IPS DF 6.9 (cell line): ENCODE data around the gene MYL3.

Source experiments
- DNase-seq: peaks from one replicate; pipeline ENCODE4 v3.0.0-alpha.2; 2013; ENCODE audit warnings: low read depth, low spot score
- H3K27ac ChIP-seq: one replicate; pipeline ENCODE4 v1.5.1; 2013; ENCODE audit warnings: low read length, control low read depth
- H3K27me3 ChIP-seq: 2 replicates; pipeline ENCODE4 v1.6.1; 2013; ENCODE audit warnings: mild to moderate bottlenecking, low read length; ENCODE audit not compliant: control insufficient read depth, insufficient read depth
- H3K36me3 ChIP-seq: 2 replicates; pipeline ENCODE4 v1.6.1; 2013; ENCODE audit warnings: low read length; ENCODE audit not compliant: control insufficient read depth, insufficient read depth
- H3K4me1 ChIP-seq: 2 replicates; pipeline ENCODE4 v1.6.1; 2013; ENCODE audit warnings: low read length; ENCODE audit not compliant: control insufficient read depth, insufficient read depth
- H3K4me3 ChIP-seq: 2 replicates; pipeline ENCODE4 v1.5.1; 2013; ENCODE audit warnings: mild to moderate bottlenecking, low read length
- H3K9me3 ChIP-seq: 2 replicates; pipeline ENCODE4 v1.6.1; 2013; ENCODE audit warnings: low read length, inconsistent platforms; ENCODE audit not compliant: control insufficient read depth, insufficient read depth
- WGBS: extraction: QIAGEN DNeasy Blood & Tissue Kit; methylation state at CpG from one replicate; pipeline ENCODE4 v1.1.7; 2013; ENCODE audit warnings: mixed read lengths, missing lambda C conversion rate; ENCODE audit not compliant: insufficient read length, insufficient coverage; 5-methylcytosine and 5-hydroxymethylcytosine counted together

MYL3 gene

DNA sequence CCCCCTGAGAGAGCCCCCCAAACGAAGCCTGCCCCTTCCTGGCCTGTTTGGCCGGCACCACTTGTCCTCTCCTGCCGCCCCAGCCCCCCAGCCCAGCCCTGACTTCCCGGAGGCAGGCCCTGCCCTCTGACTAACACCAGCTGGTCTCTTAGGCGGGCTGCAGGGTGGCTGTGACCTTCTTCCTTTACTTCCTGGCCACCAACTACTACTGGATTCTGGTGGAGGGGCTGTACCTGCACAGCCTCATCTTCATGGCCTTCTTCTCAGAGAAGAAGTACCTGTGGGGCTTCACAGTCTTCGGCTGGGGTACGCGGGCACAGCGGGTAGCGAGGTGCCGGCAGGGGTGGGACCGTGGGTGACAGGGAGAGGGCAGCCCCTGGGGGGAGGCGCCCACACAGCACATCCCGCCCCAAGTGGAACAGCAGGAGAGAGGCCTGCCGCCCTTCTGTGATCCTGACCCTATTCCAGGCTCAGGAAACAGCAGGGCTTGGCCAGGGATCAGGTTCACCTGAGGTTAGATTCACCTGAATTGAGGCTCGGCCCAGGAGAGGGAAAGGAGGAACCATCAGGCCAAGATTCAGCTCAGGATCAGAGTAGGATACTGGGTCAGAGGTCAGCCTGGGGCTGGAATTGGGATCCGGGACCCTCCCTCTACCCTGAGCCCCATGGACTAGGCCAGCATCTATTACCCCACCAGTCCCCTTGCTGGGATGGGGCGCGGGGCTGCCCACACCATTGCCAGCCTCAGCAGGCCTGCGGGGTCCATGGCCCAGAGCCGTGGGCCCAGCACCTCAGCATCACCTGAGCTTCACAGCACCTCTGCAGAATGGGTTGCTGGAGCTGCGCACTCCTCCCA, 36.1 kb upstream of the MYL3 start:
- no CpG with 5 or more reads among the region's 22 CpGs for WGBS
- Histone ChIP-seq H3K9me3 (no peaks in the 10 kb centered on the region), H3K4me1 (0 out of 2 replicates have a peak, but pooled peaks cover 2% of the 10 kb centered on the region), H3K36me3 (no peaks in the 10 kb centered on the region; the same call in 1 of the 2 replicates), H3K27ac (no peak overlapping the region), H3K27me3 (no peaks in the 10 kb centered on the region; the same call in 1 of the 2 replicates), H3K4me3 (no peak overlapping the region)
- no peak for DNase-seq

DNA sequence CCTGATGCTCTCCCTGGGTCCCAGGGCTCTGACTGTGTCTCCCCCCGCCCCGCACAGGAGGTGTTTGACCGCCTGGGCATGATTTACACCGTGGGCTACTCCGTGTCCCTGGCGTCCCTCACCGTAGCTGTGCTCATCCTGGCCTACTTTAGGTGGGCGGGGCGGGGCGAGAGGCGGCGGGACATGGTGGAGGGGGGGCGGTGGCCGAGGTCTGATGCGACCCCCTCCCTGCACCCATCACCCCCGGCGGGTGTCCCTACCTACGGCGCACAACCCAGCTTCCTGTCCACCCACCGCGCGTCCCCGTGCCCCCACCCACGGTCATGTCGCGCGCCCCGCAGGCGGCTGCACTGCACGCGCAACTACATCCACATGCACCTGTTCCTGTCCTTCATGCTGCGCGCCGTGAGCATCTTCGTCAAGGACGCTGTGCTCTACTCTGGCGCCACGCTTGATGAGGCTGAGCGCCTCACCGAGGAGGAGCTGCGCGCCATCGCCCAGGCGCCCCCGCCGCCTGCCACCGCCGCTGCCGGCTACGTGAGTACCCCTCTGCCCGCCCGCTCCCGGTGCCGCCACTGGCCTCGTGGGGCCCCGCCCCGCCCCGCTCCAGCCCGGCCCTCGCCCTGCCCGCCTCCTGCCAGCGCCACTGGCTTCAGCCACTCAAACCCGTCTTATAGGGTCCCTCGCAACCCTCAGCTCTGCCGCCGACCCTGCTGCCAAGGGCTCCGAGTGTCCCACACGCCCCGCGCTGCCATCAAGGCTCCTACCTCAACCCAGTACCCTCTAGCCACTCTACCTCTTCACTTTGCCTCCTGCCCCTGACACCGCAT, 35.3 kb upstream of the MYL3 start:
- Histone ChIP-seq H3K4me1 (0 out of 2 replicates have a peak, but pooled peaks cover 2% of the 10 kb centered on the region), H3K9me3 (no peaks in the 10 kb centered on the region), H3K27ac (no peak overlapping the region), H3K36me3 (no peaks in the 10 kb centered on the region; the same call in 1 of the 2 replicates), H3K4me3 (no peak overlapping the region; the same call in 1 of the 2 replicates), H3K27me3 (no peaks in the 10 kb centered on the region; the same call in 1 of the 2 replicates)
- WGBS: no CpG with 5 or more reads among the region's 71 CpGs
- DNase-seq: no peak

DNA sequence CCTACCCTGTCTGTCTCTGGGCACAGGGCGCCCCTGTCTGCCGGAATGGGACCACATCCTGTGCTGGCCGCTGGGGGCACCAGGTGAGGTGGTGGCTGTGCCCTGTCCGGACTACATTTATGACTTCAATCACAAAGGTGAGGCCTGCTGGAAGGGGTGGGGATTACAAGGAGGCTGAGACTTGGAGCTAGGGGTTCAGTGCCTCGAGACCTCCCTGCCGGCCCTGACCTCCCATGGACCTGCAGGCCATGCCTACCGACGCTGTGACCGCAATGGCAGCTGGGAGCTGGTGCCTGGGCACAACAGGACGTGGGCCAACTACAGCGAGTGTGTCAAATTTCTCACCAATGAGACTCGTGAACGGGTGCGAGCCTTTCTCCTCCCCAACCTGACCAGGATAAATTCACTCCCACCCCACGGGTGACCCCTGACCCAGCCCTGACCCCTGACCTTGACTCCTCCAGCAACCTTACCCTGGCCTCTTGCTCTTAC, 34.6 kb upstream of the MYL3 start:
- H3K4me1 ChIP-seq: peaks cover 4% of the 10 kb centered on the region; the same call in 1 of the 2 replicates
- H3K36me3 ChIP-seq: no peaks in the 10 kb centered on the region; the same call in 1 of the 2 replicates
- no peak overlapping the region for H3K27ac ChIP-seq
- H3K9me3 ChIP-seq: no peaks in the 10 kb centered on the region
- H3K27me3 ChIP-seq: peaks cover 2% of the 10 kb centered on the region; the same call in 1 of the 2 replicates
- no CpG with 5 or more reads among the region's 15 CpGs for WGBS
- DNase-seq: no peak
- no peak overlapping the region for H3K4me3 ChIP-seq

DNA sequence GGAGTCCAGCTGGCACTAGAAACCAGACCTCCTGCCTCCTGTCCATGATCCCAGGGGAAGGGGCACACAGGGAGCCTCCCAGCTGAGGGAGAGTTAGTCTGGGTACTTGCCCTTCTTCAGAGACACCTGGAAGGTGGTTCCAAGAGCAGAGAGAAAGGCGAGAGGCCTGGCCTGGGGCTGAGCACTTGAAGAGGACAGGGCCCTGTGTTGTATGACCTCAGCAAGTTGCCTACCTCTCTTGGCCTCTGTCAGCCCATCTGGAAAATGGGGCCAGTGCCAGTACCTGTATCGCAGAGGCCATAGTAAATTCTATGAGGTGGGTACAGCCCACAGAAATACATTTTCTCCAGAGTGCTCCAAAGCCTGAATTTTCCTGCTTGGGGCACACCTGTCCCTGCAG, 33.8 kb upstream of the MYL3 start:
- H3K27ac ChIP-seq: no peak overlapping the region
- H3K4me3 ChIP-seq: no peak overlapping the region
- H3K27me3 ChIP-seq: peaks cover 3% of the 10 kb centered on the region; the same call in 1 of the 2 replicates
- no peaks in the 10 kb centered on the region for H3K9me3 ChIP-seq
- H3K36me3 ChIP-seq: no peaks in the 10 kb centered on the region; the same call in 1 of the 2 replicates
- no CpG with 5 or more reads among the region's 2 CpGs for WGBS
- DNase-seq: no peak
- H3K4me1 ChIP-seq: peaks cover 6% of the 10 kb centered on the region; the same call in 1 of the 2 replicates

DNA sequence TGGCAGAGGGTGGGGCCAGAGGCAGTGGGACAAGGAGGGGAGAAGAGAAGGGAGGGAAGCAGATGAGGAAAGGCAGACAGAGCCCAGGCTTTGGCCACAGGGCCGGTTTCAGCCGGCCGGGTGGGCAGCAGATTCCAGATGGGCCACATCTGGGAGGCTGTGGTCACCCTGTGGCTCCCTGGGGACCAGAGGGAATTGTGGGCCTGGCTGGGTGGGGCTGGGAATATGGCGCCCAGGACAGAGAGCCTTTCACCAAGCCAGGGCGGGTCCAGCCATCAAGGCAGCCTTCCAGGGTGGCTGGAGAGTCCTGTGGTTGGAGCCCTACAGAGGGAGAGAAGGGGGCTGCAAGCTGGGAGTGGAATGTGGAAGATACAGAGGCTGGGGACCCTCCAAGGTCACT, 33.1 kb upstream of the MYL3 start:
- no CpG with 5 or more reads among the region's 5 CpGs for WGBS
- no peak overlapping the region for H3K27ac ChIP-seq

DNA sequence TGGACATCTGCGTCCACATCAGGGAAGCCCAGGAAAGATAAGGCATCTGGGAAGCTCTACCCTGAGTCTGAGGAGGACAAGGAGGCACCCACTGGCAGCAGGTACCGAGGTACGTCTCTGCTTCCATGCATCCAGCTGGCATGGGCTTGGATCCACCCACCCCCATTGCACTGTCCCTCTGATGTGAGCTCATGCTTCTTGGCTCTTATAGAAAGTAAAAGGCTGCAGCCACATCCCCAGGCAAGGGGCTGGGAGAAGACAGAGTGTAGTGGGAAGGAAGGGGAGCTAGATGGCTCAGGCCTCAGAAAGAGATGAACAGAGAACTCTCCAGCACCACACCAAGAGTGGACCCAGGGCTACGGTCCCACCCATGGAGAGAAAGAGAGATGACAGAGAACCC, 32.5 kb upstream of the MYL3 start:
- no peak overlapping the region for H3K4me3 ChIP-seq
- H3K36me3 ChIP-seq: no peaks in the 10 kb centered on the region; the same call in 1 of the 2 replicates
- no peaks in the 10 kb centered on the region for H3K9me3 ChIP-seq
- WGBS: no CpG with 5 or more reads among the region's 4 CpGs
- DNase-seq: no peak
- peaks cover 15% of the 10 kb centered on the region for H3K27me3 ChIP-seq
- no peak overlapping the region for H3K27ac ChIP-seq
- H3K4me1 ChIP-seq: peaks cover 10% of the 10 kb centered on the region

More for the DNA sequence above, 33.1 kb upstream of the MYL3 start:
- no peak overlapping the region for H3K4me3 ChIP-seq
- DNase-seq: no peak
- peaks cover 10% of the 10 kb centered on the region for H3K27me3 ChIP-seq
- H3K4me1 ChIP-seq: peaks cover 10% of the 10 kb centered on the region
- no peaks in the 10 kb centered on the region for H3K9me3 ChIP-seq
- H3K36me3 ChIP-seq: no peaks in the 10 kb centered on the region; the same call in 1 of the 2 replicates

DNA sequence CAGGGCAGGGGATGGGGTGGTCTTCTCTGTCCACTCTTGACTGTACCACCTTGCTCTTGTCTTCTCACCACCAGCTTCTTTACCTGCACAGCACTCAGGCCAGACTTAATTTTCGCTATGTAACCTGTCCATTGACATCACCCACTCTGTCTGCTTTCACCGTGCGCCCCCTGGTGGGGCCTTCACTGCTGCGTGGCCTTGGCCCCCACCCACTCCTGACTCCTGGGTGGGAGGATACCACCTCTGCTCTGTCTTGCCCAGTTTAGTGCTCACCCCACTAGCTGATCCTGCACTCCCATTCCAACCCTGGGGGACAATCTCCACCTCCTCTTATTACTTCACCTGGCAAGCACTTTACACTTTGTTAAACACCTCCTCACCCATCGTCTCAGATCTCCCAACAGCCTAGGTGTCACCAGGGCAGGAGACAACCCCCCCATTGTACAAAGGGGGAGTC, 32.0 kb upstream of the MYL3 start:
- H3K27me3 ChIP-seq: peaks cover 18% of the 10 kb centered on the region
- no peak for DNase-seq
- H3K9me3 ChIP-seq: no peaks in the 10 kb centered on the region
- no peaks in the 10 kb centered on the region; the same call in 1 of the 2 replicates for H3K36me3 ChIP-seq
- H3K4me1 ChIP-seq: peaks cover 10% of the 10 kb centered on the region
- H3K4me3 ChIP-seq: no peak overlapping the region
- no CpG with 5 or more reads among the region's 5 CpGs for WGBS
- no peak overlapping the region for H3K27ac ChIP-seq

DNA sequence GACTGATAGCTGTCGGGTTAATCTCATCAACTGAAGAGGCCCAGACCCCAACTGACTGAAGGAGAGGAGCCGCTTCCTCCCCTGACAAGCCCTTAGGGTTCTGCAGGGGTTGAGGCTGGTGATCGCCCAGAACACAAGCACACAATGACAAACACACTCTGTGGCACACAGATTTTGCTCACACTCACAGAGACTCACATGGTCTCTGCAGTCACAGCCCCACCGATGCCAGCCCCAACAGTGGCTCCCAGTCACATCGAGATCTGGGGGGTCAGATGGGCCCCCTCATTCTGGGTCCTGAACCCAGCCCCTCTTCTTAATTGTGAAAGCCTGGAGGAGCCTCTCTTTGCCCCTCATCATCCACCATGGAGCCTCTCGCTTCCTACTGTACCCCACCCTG, 31.0 kb upstream of the MYL3 start:
- no CpG with 5 or more reads among the region's 6 CpGs for WGBS
- no peak overlapping the region for H3K27ac ChIP-seq
- H3K9me3 ChIP-seq: no peaks in the 10 kb centered on the region
- H3K36me3 ChIP-seq: no peaks in the 10 kb centered on the region; the same call in 1 of the 2 replicates
- peaks cover 10% of the 10 kb centered on the region for H3K4me1 ChIP-seq
- DNase-seq: no peak
- no peak overlapping the region for H3K4me3 ChIP-seq
- H3K27me3 ChIP-seq: peaks cover 22% of the 10 kb centered on the region

DNA sequence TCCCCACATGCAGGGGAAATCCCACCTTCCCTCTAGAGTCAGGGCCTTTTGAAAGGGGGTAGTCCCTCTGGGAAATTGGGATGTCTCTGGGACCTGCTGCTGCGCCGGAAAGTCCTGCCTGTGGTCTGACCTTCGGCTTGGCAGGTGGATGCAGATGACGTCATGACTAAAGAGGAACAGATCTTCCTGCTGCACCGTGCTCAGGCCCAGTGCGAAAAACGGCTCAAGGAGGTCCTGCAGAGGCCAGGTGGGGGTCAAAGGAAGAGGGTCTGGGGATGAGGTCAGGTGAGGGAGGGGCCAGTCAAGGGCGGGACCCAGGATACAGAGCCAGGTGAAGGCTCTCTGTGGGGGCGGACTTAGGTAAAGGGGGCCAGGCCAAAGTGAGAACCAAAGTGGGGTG, 30.5 kb upstream of the MYL3 start:
- peaks cover 24% of the 10 kb centered on the region for H3K27me3 ChIP-seq
- WGBS: no CpG with 5 or more reads among the region's 9 CpGs
- no peak overlapping the region for H3K27ac ChIP-seq
- DNase-seq: no peak
- H3K4me3 ChIP-seq: no peak overlapping the region
- H3K36me3 ChIP-seq: no peaks in the 10 kb centered on the region
- no peaks in the 10 kb centered on the region for H3K9me3 ChIP-seq
- peaks cover 8% of the 10 kb centered on the region for H3K4me1 ChIP-seq

DNA sequence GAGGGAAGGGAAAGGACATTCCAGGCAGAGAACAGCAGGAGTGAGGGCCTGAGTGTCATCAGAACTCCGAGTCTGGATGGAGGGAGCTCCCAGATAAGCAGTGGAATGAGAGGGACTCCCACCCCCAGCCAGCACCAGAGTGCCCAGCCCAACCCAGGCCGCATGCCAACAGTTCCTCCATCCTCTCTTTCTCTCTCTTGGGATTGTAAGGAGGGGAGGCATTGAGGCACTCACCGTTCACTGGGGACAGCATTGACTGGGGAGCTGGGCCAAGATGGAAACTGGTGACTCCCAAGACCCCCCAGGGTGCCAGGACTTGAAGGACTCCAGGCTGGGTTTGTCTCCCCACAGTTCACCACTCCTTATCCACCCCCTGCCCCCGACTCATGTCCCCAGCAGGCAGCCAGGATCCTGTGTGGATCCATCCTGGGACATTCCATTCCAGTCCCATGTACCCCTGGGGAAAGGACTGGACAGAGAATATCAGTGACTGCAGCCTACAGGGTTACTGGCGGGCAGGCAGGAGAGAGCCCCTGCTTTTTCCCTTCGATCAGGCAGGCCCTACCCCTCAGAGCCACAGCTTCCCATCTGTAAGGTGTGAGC, 30.0 kb upstream of the MYL3 start:
- DNase-seq: no peak
- H3K27ac ChIP-seq: no peak overlapping the region
- WGBS: no CpG with 5 or more reads among the region's 6 CpGs
- H3K36me3 ChIP-seq: no peaks in the 10 kb centered on the region
- peaks cover 13% of the 10 kb centered on the region for H3K4me1 ChIP-seq
- no peaks in the 10 kb centered on the region for H3K9me3 ChIP-seq
- H3K4me3 ChIP-seq: no peak overlapping the region
- H3K27me3 ChIP-seq: peaks cover 24% of the 10 kb centered on the region
